Stimulated activated CD4-positive, alpha-beta T cell treated with anti-CD3 and anti-CD28 coated beads, Interleukin-4, amount 100 ng/mL, for 1 hour (primary cell): ENCODE measurements around the gene YES1.

Source experiments
- DNase-seq: peaks from one replicate; pipeline ENCODE4 v3.0.0-alpha.2; 2020

The YES1 gene

GRCh38 chr18:811892-812375, at the start of gene YES1:
TSS of gene YES1 (minus strand) at chr18:812242. CDS start at chr18:756827, 55,415 bp downstream.
- peak; percentile 35 for DNase-seq

- no peak for DNase-seq
Observed at GRCh38 chr18:857986-858385, 45.9 kb upstream of the YES1 start.

GRCh38 chr18:853471-853870, 41.4 kb upstream of the YES1 start:
- no peak for DNase-seq

GRCh38 chr18:850960-851359, 38.9 kb upstream of the YES1 start:
- DNase-seq = no peak

- DNase-seq = no peak
Observed at GRCh38 chr18:849021-849420, 37.0 kb upstream of the YES1 start.

- DNase-seq = no peak
Observed at GRCh38 chr18:848062-848861, 36.2 kb upstream of the YES1 start.

- no peak for DNase-seq
Observed at GRCh38 chr18:845152-845819, 33.2 kb upstream of the YES1 start.

- no peak for DNase-seq
Observed at GRCh38 chr18:841647-842370, 29.8 kb upstream of the YES1 start.

- DNase-seq = no peak
Observed at GRCh38 chr18:840516-840915, 28.5 kb upstream of the YES1 start.

- DNase-seq = no peak
Observed at GRCh38 chr18:840023-840408, 28.0 kb upstream of the YES1 start.

- DNase-seq = peak; percentile 89
Observed at GRCh38 chr18:839224-840022, 27.4 kb upstream of the YES1 start.

- no peak for DNase-seq
Observed at GRCh38 chr18:837922-838321, 25.9 kb upstream of the YES1 start.

- no peak for DNase-seq
Observed at GRCh38 chr18:834082-834720, 22.2 kb upstream of the YES1 start.

- no peak for DNase-seq
Observed at GRCh38 chr18:833197-833596, 21.2 kb upstream of the YES1 start.

- no peak for DNase-seq
Observed at GRCh38 chr18:832085-832681, 20.1 kb upstream of the YES1 start.

- DNase-seq = no peak
Observed at GRCh38 chr18:830315-830901, 18.4 kb upstream of the YES1 start.

- no peak for DNase-seq
Observed at GRCh38 chr18:829432-829831, 17.4 kb upstream of the YES1 start.

- DNase-seq = no peak
Observed at GRCh38 chr18:827093-827677, 15.1 kb upstream of the YES1 start.

- DNase-seq = no peak
Observed at GRCh38 chr18:825891-826585, 14.0 kb upstream of the YES1 start.

GRCh38 chr18:824179-824578, 12.1 kb upstream of the YES1 start:
- DNase-seq = no peak
